Upper lobe of left lung (tissue), 6 donors: ENCODE measurements around the gene CCDC124. TPM values are rescaled to one million over a fixed set of nuclear protein-coding genes. Genes with fewer than 3 reads are reported as not detected.

Experiments
- ATAC-seq, 2 donors: fragments of 200-7000 bp; cut with Tn5 transposase; one replicate each; pipeline ENCODE4 v1.9.1; 2022; ENCODE audit warnings: mild to moderate bottlenecking in 2 of 2, moderate library complexity in 2 of 2; ENCODE audit not compliant: low FRiP score in 2 of 2
- DNase-seq, 2 donors: peaks; one replicate each; pipeline ENCODE4 v3.0.0-alpha.2; 2019 to 2020
- H3K27ac ChIP-seq, 4 donors: fragments of 200-600 bp; sonication (generic); one replicate each; pipeline ENCODE4 v1.5.1; 2016 to 2019
- H3K27me3 ChIP-seq, 4 donors: fragments of 200-600 bp; sonication (generic); one replicate each; pipeline ENCODE4 v1.5.1; 2017 to 2019
- H3K36me3 ChIP-seq, 4 donors: fragments of 200-600 bp; sonication (generic); one replicate each; pipeline ENCODE4 v1.5.1; 2016 to 2019
- H3K4me1 ChIP-seq, 4 donors: fragments of 200-600 bp; sonication (generic); one replicate each; pipeline ENCODE4 v1.5.1; 2018 to 2019
- H3K4me3 ChIP-seq, 4 donors: fragments of 200-600 bp; sonication (generic); one replicate each; pipeline ENCODE4 v1.5.1; 2017 to 2019; ENCODE audit warnings: mild to moderate bottlenecking in 2 of 4, moderate library complexity in 1 of 4
- H3K9me3 ChIP-seq, 4 donors: fragments of 200-600 bp; sonication (generic); one replicate each; pipeline ENCODE4 v1.5.1; 2018 to 2019
- EP300 ChIP-seq, 4 donors: sonication (generic); formaldehyde crosslinking; IDR thresholded peaks; one replicate each; pipeline ENCODE4 v1.5.1; 2017; ENCODE audit warnings: antibody characterized with exemption in 4 of 4, control low read depth in 2 of 4
- POLR2A ChIP-seq, 4 donors: fragments of 450-650 bp; IDR thresholded peaks; one replicate each; pipeline ENCODE4 v1.5.1; 2016 to 2017; ENCODE audit warnings: antibody characterized with exemption in 4 of 4, mild to moderate bottlenecking in 2 of 4
- POLR2AphosphoS5 ChIP-seq, 2 donors: sonication (generic); formaldehyde crosslinking; IDR thresholded peaks; one replicate each; pipeline ENCODE4 v1.5.1; 2017; ENCODE audit warnings: antibody characterized with exemption in 2 of 2
- WGBS, 2 donors: methylation state at CpG; one replicate each; pipeline ENCODE4 v1.1.5; 2017 to 2018; 5-methylcytosine and 5-hydroxymethylcytosine counted together
- total RNA-seq, 6 donors: library from RNA; depleted of rRNA in 4 of 6; stranded (reverse); fragments of >200 nt in 4 of 6; gene quantifications; one replicate each; pipeline versions ENCODE4 v1.1.0 to v1.2.1, GENCODE V29; 2016 to 2021
- TF ChIP-seq, protein P1 (sequence below), 6 experiments: fragments of 450-650 bp in 4 of 6; fragments of 200-600 bp in 2 of 6; sonication (generic) in 2 of 6; IDR thresholded peaks; one replicate each; pipeline ENCODE4 v1.5.1; 2016 to 2019; ENCODE audit warnings: antibody characterized with exemption in 6 of 6
- donor health status: DM: no; HTN: no; CAD: no; lungs with moderate emphysema.
- donor health status: DM: no; HTN: yes; CAD: no; lungs with severe emphysema.

Gene CCDC124
- total RNA-seq, 6 donors from 2014 or later: 50.2 to 83.3 (median 62.1) TPM

DNA sequence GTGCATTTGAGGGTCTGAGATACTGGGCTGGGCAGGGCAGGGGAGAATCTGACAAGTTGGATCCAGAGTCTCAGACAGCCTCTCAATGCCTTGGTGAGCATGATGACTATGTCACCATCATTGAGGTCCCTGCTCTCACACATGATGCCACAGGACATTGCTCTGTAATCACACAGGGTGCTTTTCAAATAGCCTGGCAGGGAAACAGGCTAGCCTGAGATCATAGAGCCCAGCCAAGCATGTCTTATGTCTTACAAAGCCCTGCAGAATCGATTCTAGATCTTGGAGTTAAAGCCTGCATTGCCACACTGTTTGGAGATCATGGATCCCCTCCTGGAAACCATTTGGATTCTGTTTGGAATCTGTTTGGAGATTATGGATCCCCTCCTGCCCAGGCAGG lies 39.4 kb downstream of the CCDC124 start:
- 71 to 95% methylated on average over 1 of the region's 1 CpG for WGBS, 2 donors
- Histone ChIP-seq H3K4me3 (no peak overlapping the region), H3K27me3 (peaks cover 0 to 13% (median 5%) of the 10 kb centered on the region in 4 donors), H3K36me3 (no peaks in the 10 kb centered on the region), H3K27ac (no peak overlapping the region), H3K9me3 (no peaks in the 10 kb centered on the region), H3K4me1 (peaks cover 0 to 5% (median 2%) of the 10 kb centered on the region in 4 donors)
- ATAC-seq (no peak), DNase-seq (no peak)
- TF ChIP-seq POLR2AphosphoS5 (IDR thresholded peaks at IDR 0.05) (no peak), EP300 (IDR thresholded peaks at IDR 0.05) (no peak), POLR2A (IDR thresholded peaks at IDR 0.05) (no peak)
- TF ChIP-seq, protein P1, sequence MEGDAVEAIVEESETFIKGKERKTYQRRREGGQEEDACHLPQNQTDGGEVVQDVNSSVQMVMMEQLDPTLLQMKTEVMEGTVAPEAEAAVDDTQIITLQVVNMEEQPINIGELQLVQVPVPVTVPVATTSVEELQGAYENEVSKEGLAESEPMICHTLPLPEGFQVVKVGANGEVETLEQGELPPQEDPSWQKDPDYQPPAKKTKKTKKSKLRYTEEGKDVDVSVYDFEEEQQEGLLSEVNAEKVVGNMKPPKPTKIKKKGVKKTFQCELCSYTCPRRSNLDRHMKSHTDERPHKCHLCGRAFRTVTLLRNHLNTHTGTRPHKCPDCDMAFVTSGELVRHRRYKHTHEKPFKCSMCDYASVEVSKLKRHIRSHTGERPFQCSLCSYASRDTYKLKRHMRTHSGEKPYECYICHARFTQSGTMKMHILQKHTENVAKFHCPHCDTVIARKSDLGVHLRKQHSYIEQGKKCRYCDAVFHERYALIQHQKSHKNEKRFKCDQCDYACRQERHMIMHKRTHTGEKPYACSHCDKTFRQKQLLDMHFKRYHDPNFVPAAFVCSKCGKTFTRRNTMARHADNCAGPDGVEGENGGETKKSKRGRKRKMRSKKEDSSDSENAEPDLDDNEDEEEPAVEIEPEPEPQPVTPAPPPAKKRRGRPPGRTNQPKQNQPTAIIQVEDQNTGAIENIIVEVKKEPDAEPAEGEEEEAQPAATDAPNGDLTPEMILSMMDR (IDR thresholded peaks at IDR 0.05): no peak

DNA sequence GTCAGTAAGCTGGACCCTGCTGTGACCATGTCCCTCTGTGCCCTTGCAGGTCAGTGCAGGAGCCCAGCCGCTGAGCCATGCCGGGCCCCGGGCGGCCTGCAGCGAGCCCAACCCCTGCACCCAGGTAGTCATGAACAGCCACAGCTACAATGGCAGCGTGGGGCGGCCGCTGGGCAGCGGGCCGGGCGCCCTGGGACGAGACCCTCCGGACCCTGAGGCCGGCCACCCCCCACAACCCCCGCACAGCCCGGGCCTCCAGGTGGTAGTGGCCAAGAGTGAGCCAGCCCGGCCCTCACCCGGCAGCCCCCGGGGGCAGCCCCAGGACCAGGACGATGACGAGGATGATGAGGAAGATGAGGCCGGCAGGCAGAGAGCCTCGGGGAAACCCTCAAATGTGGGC lies 40.9 kb downstream of the CCDC124 start:
- peak in 1 of 2 donors; percentile 81 for DNase-seq

DNA sequence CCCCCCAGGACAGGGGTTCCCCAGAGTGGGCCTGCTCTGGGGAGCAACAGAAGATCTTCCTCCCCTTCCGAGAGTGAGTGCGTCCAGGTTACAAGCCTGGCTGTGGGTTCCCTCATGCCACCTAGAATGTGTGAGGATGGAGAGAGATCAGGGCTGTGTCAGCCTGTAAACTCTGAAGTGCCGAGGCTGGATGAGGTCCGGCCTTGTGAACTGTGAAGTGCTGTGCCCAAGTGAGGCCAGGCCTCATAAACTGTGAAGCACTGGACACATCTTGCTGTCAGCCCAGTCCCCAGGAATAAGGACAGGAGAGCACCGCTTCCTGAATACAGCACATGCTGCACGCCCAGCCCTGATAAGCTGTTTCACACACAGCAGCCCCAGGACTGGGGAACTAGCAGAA lies 41.7 kb downstream of the CCDC124 start:
- TF ChIP-seq EP300 (IDR thresholded peaks at IDR 0.05) (no peak), POLR2AphosphoS5 (IDR thresholded peaks at IDR 0.05) (no peak), POLR2A (IDR thresholded peaks at IDR 0.05) (no peak)
- TF ChIP-seq, protein P1 (IDR thresholded peaks at IDR 0.05): no peak
- ATAC-seq: peak in 1 of 2 donors; percentile 35
- WGBS, 2 donors: 79 to 80% methylated on average over 5 to 6 of the region's 6 CpGs

More for the DNA sequence above, 40.9 kb downstream of the CCDC124 start:
- no peak for ATAC-seq
- Histone ChIP-seq H3K27ac (no peak overlapping the region), H3K4me3 (no peak overlapping the region), H3K36me3 (no peaks in the 10 kb centered on the region), H3K9me3 (no peaks in the 10 kb centered on the region), H3K4me1 (no peaks in the 10 kb centered on the region), H3K27me3 (no peaks in the 10 kb centered on the region)
- WGBS, 2 donors: 93% methylated on average over 7 to 17 of the region's 23 CpGs
- TF ChIP-seq POLR2A (IDR thresholded peaks at IDR 0.05) (no peak), POLR2AphosphoS5 (IDR thresholded peaks at IDR 0.05) (no peak), EP300 (IDR thresholded peaks at IDR 0.05) (no peak)
- TF ChIP-seq, protein P1 (IDR thresholded peaks at IDR 0.05): no peak

DNA sequence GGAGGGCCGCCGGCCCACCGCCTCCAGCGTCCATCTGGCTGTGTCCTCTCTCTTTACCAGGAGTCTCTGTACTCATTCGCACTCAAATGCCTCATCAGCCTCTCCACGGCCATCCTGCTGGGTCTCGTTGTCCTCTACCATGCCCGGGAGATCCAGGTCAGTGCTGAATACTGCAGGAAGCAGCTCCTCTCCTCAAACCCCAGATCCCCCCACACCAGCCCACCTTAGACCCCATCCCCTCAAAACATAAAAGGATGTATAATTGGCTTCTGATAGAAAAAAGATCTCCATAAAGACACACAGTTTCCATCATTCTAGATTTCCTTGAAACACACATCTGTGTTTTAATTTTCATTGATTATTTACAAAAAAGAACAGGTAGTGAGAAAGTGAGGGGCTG lies 42.2 kb downstream of the CCDC124 start:
- TF ChIP-seq EP300 (IDR thresholded peaks at IDR 0.05) (no peak), POLR2A (IDR thresholded peaks at IDR 0.05) (no peak), POLR2AphosphoS5 (IDR thresholded peaks at IDR 0.05) (no peak)
- TF ChIP-seq, protein P1 (IDR thresholded peaks at IDR 0.05): no peak

More for the DNA sequence above, 41.7 kb downstream of the CCDC124 start:
- no peak for DNase-seq
- no peaks in the 10 kb centered on the region for H3K9me3 ChIP-seq
- H3K27ac ChIP-seq: no peak overlapping the region
- no peak overlapping the region for H3K4me3 ChIP-seq
- H3K27me3 ChIP-seq: no peaks in the 10 kb centered on the region
- H3K4me1 ChIP-seq: no peaks in the 10 kb centered on the region
- no peaks in the 10 kb centered on the region for H3K36me3 ChIP-seq

DNA sequence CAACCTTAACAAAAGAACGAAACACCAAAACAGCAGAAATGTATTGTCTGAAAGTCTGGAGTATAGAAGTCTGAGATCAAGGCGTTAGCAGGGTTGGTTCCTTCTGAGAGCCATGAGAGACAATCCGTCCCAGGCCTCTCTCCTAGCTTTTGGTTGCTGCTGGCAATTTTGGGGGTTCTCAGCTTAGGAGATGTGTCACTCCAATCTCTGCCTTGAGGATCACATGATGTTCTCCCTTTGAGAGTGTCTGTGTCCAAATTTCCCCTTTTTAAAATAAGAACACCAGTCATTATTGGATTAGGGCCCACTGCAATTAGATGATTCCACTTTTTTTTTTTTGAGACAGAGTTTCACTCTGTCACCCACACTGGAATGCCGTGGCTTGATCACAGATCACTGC lies 44.2 kb downstream of the CCDC124 start:
- H3K4me3 ChIP-seq: no peak overlapping the region
- ATAC-seq (no peak), DNase-seq (no peak)
- H3K4me1 ChIP-seq: no peaks in the 10 kb centered on the region
- H3K27me3 ChIP-seq: no peaks in the 10 kb centered on the region
- TF ChIP-seq POLR2A (IDR thresholded peaks at IDR 0.05) (no peak), POLR2AphosphoS5 (IDR thresholded peaks at IDR 0.05) (no peak), EP300 (IDR thresholded peaks at IDR 0.05) (no peak)
- TF ChIP-seq, protein P1 (IDR thresholded peaks at IDR 0.05): no peak
- no peaks in the 10 kb centered on the region for H3K9me3 ChIP-seq
- H3K36me3 ChIP-seq: no peaks in the 10 kb centered on the region
- WGBS, 2 donors: 85 to 91% methylated on average over 4 of the region's 4 CpGs
- no peak overlapping the region for H3K27ac ChIP-seq

More for the DNA sequence above, 42.2 kb downstream of the CCDC124 start:
- DNase-seq: no peak
- no peaks in the 10 kb centered on the region for H3K36me3 ChIP-seq
- ATAC-seq: no peak
- H3K4me1 ChIP-seq: no peaks in the 10 kb centered on the region
- no peaks in the 10 kb centered on the region for H3K27me3 ChIP-seq
- H3K9me3 ChIP-seq: no peaks in the 10 kb centered on the region
- 87 to 95% methylated on average over 8 of the region's 8 CpGs for WGBS, 2 donors
- H3K4me3 ChIP-seq: no peak overlapping the region
- H3K27ac ChIP-seq: no peak overlapping the region
